NCI-H748 (cell line): ENCODE data around the gene ATP13A3.

ENCODE experiments used
- DNase-seq: peaks from one replicate; lab custom pipeline; 2025; ENCODE audit not compliant: unreplicated experiment; lab: John Stamatoyannopoulos, UW

ATP13A3 gene

GRCh38 chr3:194375473-194376240, 111.1 kb downstream of the ATP13A3 start:
- DNase-seq = peak; percentile 53

- no peak for DNase-seq
Observed at GRCh38 chr3:194374935-194375334, 111.9 kb downstream of the ATP13A3 start.

- DNase-seq = no peak
Observed at GRCh38 chr3:194373899-194374298, 112.9 kb downstream of the ATP13A3 start.

- DNase-seq = no peak
Observed at GRCh38 chr3:194373028-194373427, 113.8 kb downstream of the ATP13A3 start.

GRCh38 chr3:194370753-194371152, 116.0 kb downstream of the ATP13A3 start:
- no peak for DNase-seq

- DNase-seq = no peak
Observed at GRCh38 chr3:194369522-194370279, 117.1 kb downstream of the ATP13A3 start, which contains the start of gene LRRC15. TSS of gene LRRC15 (minus strand) at chr3:194369743. CDS start at chr3:194361043, 8,700 bp downstream.

GRCh38 chr3:194368918-194369317, 117.9 kb downstream of the ATP13A3 start:
- no peak for DNase-seq

GRCh38 chr3:194367992-194368841, 118.6 kb downstream of the ATP13A3 start:
- no peak for DNase-seq

GRCh38 chr3:194365978-194366490, 120.8 kb downstream of the ATP13A3 start:
- no peak for DNase-seq

- no peak for DNase-seq
Observed at GRCh38 chr3:194365526-194365925, 121.3 kb downstream of the ATP13A3 start.

GRCh38 chr3:194364652-194365434, 122.0 kb downstream of the ATP13A3 start:
- peak; percentile 3 for DNase-seq

GRCh38 chr3:194364314-194364651, 122.5 kb downstream of the ATP13A3 start:
- DNase-seq = no peak

- DNase-seq = no peak
Observed at GRCh38 chr3:194360568-194360967, 126.2 kb downstream of the ATP13A3 start.

GRCh38 chr3:194357681-194358080, 129.1 kb downstream of the ATP13A3 start:
- DNase-seq = no peak

- DNase-seq = no peak
Observed at GRCh38 chr3:194355379-194355778, 131.4 kb downstream of the ATP13A3 start.

GRCh38 chr3:194354315-194354714, 132.5 kb downstream of the ATP13A3 start:
- DNase-seq = no peak
